B cell (primary cell): ENCODE data around the gene OFD1.

Source experiments
- EZH2 ChIP-seq: IDR thresholded peaks from 2 replicates; pipeline ENCODE4 v1.6.1; 2012; ENCODE audit warnings: borderline replicate concordance, low read depth, mild to moderate bottlenecking, moderate library complexity, low read length; ENCODE audit not compliant: insufficient read depth, poor library complexity, severe bottlenecking
- TF ChIP-seq, protein P1 (sequence below): fragments of 200-600 bp; IDR thresholded peaks from one replicate; pipeline ENCODE4 v1.8.0; 2022; ENCODE audit warnings: antibody characterized with exemption, mild to moderate bottlenecking

DNA sequence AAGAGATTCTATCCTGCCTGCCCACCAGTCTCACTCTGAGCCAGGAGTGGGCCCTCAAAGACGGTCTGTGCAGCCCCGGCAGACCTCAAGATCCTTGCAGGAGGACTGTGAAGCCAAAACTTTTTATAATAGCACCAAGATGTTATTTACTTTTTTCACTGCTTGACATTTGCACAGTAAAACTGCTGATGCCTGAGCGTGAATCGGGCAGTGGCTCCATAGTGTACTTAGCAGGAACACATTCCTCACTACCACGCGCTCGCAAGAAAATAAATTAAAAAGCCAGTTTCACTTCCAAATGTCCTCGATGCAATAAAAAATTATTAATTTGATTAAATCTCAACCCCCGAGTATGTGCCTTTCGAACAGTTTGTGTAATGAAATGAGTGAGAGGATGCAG is 59.9 kb downstream of the OFD1 start:
- TF ChIP-seq, protein P1, sequence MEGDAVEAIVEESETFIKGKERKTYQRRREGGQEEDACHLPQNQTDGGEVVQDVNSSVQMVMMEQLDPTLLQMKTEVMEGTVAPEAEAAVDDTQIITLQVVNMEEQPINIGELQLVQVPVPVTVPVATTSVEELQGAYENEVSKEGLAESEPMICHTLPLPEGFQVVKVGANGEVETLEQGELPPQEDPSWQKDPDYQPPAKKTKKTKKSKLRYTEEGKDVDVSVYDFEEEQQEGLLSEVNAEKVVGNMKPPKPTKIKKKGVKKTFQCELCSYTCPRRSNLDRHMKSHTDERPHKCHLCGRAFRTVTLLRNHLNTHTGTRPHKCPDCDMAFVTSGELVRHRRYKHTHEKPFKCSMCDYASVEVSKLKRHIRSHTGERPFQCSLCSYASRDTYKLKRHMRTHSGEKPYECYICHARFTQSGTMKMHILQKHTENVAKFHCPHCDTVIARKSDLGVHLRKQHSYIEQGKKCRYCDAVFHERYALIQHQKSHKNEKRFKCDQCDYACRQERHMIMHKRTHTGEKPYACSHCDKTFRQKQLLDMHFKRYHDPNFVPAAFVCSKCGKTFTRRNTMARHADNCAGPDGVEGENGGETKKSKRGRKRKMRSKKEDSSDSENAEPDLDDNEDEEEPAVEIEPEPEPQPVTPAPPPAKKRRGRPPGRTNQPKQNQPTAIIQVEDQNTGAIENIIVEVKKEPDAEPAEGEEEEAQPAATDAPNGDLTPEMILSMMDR, result no peak
- TF ChIP-seq EZH2, result no peak
